Gastrocnemius medialis (tissue), 4 donors: ENCODE data around the gene CCDC188. TPM values are rescaled to one million over a fixed set of nuclear protein-coding genes. Genes with fewer than 3 reads are reported as not detected.
A peak's percentile ranks its signal among the peaks of the same experiment; 100 is the strongest.

Experiments used
- ATAC-seq, 2 donors: fragments of 150-250 bp; one replicate each; pipeline ENCODE4 v1.9.1; 2016
- DNase-seq, 2 donors: peaks; one replicate each; pipeline ENCODE4 v3.0.0-alpha.2; 2019
- H3K27ac ChIP-seq, 4 donors: fragments of 200-600 bp; sonication (generic); 1 replicate in 1 of 4; 2 replicates in 3 of 4; pipeline ENCODE4 v1.5.1; 2016 to 2018; ENCODE audit warnings: mild to moderate bottlenecking in 2 of 4, moderate library complexity in 1 of 4
- H3K27me3 ChIP-seq, 3 donors: fragments of 200-600 bp; sonication (generic) in 2 of 3; 1 replicate in 1 of 3; 2 replicates in 2 of 3; pipeline versions ENCODE4 v1.5.1 to v1.6.0; 2016 to 2019; ENCODE audit warnings: mild to moderate bottlenecking in 1 of 3, moderate library complexity in 1 of 3
- H3K36me3 ChIP-seq, 2 donors: fragments of 200-600 bp; sonication (generic) in 1 of 2; one replicate each; pipeline ENCODE4 v1.5.1; 2017 to 2018
- H3K4me1 ChIP-seq, 2 donors: fragments of 200-600 bp; sonication (generic) in 1 of 2; one replicate each; pipeline ENCODE4 v1.5.1; 2016 to 2017; ENCODE audit warnings: mild to moderate bottlenecking in 2 of 2
- H3K4me3 ChIP-seq, 4 donors: fragments of 200-600 bp; sonication (generic) in 3 of 4; 1 replicate in 1 of 4; 2 replicates in 3 of 4; pipeline ENCODE4 v1.5.1; 2016 to 2019; ENCODE audit warnings: mild to moderate bottlenecking in 2 of 4
- H3K9me3 ChIP-seq, 3 donors: fragments of 200-600 bp; sonication (generic) in 2 of 3; 1 replicate in 1 of 3; 2 replicates in 2 of 3; pipeline ENCODE4 v1.5.1; 2016 to 2019
- POLR2A ChIP-seq, 2 donors: fragments of 450-650 bp; IDR thresholded peaks; one replicate each; pipeline ENCODE4 v1.6.1; 2017; ENCODE audit warnings: antibody characterized with exemption in 2 of 2, mild to moderate bottlenecking in 2 of 2, moderate library complexity in 2 of 2
- in situ Hi-C, 4 donors: fragments of 200-750 bp; cut with MboI; loops; one replicate each; pipeline versions ENCODE4 v1.15.0 to v1.8.0; 2017; ENCODE audit warnings: low sequenced_read_pairs in 4 of 4
- intact Hi-C: fragments of 100-400 bp; cut with DNase I; formaldehyde crosslinking; loops from one replicate; pipeline ENCODE4 v1.15.1; 2023; ENCODE audit warnings: low total_unique reads
- total RNA-seq, 4 donors: library from RNA; depleted of rRNA; stranded (reverse); fragments of >200 nt; gene quantifications; one replicate each; pipeline versions ENCODE4 v1.1.0 to v1.2.3, GENCODE V29; 2016
- TF ChIP-seq, protein P1 (sequence below), 5 experiments: fragments of 450-650 bp in 3 of 5; fragments of 200-600 bp in 2 of 5; sonication (generic) in 2 of 5; IDR thresholded peaks in 4 of 5; conservative IDR thresholded peaks in 1 of 5; 1 replicate in 4 of 5; 2 replicates in 1 of 5; pipeline ENCODE4 v1.5.1; 2016 to 2019; ENCODE audit warnings: antibody characterized with exemption in 5 of 5, mild to moderate bottlenecking in 3 of 5, moderate library complexity in 3 of 5

CCDC188 gene
- total RNA-seq, 4 donors from 2014 or later, result 0.82 to 3.5 TPM; not detected in 2

- intact Hi-C loops (no loop called here), in situ Hi-C loops (no loop called here)
- H3K4me1 ChIP-seq, result peaks cover 27 to 30% of the 10 kb centered on the region in 2 donors
- ATAC-seq (no peak), DNase-seq (no peak)
- H3K4me3 ChIP-seq, result no peak overlapping the region
- no peak overlapping the region for H3K27ac ChIP-seq
- TF ChIP-seq, protein P1, sequence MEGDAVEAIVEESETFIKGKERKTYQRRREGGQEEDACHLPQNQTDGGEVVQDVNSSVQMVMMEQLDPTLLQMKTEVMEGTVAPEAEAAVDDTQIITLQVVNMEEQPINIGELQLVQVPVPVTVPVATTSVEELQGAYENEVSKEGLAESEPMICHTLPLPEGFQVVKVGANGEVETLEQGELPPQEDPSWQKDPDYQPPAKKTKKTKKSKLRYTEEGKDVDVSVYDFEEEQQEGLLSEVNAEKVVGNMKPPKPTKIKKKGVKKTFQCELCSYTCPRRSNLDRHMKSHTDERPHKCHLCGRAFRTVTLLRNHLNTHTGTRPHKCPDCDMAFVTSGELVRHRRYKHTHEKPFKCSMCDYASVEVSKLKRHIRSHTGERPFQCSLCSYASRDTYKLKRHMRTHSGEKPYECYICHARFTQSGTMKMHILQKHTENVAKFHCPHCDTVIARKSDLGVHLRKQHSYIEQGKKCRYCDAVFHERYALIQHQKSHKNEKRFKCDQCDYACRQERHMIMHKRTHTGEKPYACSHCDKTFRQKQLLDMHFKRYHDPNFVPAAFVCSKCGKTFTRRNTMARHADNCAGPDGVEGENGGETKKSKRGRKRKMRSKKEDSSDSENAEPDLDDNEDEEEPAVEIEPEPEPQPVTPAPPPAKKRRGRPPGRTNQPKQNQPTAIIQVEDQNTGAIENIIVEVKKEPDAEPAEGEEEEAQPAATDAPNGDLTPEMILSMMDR (IDR thresholded peaks at IDR 0.05 in 4 of 5, conservative IDR thresholded peaks at IDR 0.05 in 1 of 5), result no peak
- TF ChIP-seq POLR2A (IDR thresholded peaks at IDR 0.05), result no peak
- H3K9me3 ChIP-seq, result no peaks in the 10 kb centered on the region
- peaks cover 0 to 9% of the 10 kb centered on the region in 2 donors for H3K36me3 ChIP-seq
- H3K27me3 ChIP-seq, result no peaks in the 10 kb centered on the region
Observed at GRCh38 chr22:20140521-20140964, 10.3 kb downstream of the CCDC188 start.

DNA sequence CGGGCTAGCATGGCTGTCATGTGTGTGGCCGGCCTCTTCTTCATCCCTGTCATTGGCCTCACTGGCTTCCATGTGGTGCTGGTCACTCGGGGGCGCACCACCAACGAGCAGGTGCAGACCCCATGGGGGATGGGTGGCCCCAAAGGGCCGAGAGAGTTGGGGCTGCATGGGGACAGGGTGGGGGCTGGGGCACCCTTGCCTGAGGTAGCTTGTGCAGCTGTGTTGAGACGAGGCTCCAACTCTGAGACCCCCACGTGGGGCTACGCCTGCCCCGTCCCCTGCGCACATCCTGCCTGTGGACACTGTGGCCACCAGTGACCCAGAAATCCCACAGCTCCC lies 10.8 kb downstream of the CCDC188 start:
- H3K4me3 ChIP-seq, result no peak overlapping the region
- intact Hi-C loops (no loop called here), in situ Hi-C loops (no loop called here)
- H3K4me1 ChIP-seq, result peaks cover 31 to 35% of the 10 kb centered on the region in 2 donors
- H3K27me3 ChIP-seq, result no peaks in the 10 kb centered on the region
- ATAC-seq (no peak), DNase-seq (no peak)
- no peak overlapping the region for H3K27ac ChIP-seq
- H3K36me3 ChIP-seq, result peaks cover 0 to 9% of the 10 kb centered on the region in 2 donors
- H3K9me3 ChIP-seq, result no peaks in the 10 kb centered on the region
- TF ChIP-seq, protein P1 (IDR thresholded peaks at IDR 0.05 in 4 of 5, conservative IDR thresholded peaks at IDR 0.05 in 1 of 5), result no peak
- no peak for TF ChIP-seq POLR2A (IDR thresholded peaks at IDR 0.05)

DNA sequence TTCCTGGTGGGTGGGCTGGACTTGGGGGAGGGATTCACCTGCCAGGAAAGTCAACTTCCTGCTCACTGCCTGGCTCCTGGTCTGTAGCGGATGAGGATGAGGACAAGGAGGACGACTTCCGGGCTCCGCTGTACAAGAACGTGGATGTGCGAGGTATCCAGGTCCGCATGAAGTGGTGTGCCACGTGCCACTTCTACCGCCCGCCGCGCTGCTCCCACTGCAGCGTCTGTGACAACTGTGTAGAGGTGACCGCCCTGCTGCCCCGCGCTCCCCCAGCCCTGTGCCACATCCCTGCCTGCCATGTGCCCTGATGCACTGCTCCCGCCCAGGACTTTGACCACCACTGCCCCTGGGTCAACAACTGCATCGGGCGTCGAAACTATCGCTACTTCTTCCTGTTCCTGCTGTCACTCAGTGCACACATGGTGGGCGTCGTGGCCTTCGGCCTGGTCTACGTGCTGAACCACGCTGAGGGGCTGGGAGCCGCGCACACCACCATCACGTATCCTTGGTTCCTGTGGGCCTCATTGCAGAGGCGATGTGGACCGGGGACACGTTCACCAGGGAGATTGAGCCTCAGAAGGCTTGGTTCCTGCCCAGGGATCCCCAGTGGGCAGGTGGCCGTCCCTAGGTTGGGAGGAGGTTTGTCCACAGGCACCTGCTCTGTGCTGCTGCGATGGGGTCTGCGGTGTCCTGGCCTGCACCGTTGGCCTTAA lies 11.3 kb downstream of the CCDC188 start:
- H3K27me3 ChIP-seq, result no peaks in the 10 kb centered on the region
- no peak overlapping the region for H3K4me3 ChIP-seq
- H3K27ac ChIP-seq, result no peak overlapping the region
- DNase-seq (no peak), ATAC-seq (no peak)
- no peak for TF ChIP-seq POLR2A (IDR thresholded peaks at IDR 0.05)
- TF ChIP-seq, protein P1 (IDR thresholded peaks at IDR 0.05 in 4 of 5, conservative IDR thresholded peaks at IDR 0.05 in 1 of 5), result no peak
- no peaks in the 10 kb centered on the region for H3K9me3 ChIP-seq
- intact Hi-C loops (no loop called here), in situ Hi-C loops (no loop called here)
- H3K4me1 ChIP-seq, result peaks cover 32 to 40% of the 10 kb centered on the region in 2 donors
- H3K36me3 ChIP-seq, result peaks cover 0 to 9% of the 10 kb centered on the region in 2 donors

GRCh38 chr22:20138868-20139267 lies 12.0 kb downstream of the CCDC188 start:
- H3K36me3 ChIP-seq, result peaks cover 0 to 9% of the 10 kb centered on the region in 2 donors
- peaks cover 34 to 47% of the 10 kb centered on the region in 2 donors for H3K4me1 ChIP-seq
- DNase-seq (no peak), ATAC-seq (no peak)
- TF ChIP-seq POLR2A (IDR thresholded peaks at IDR 0.05), result no peak
- TF ChIP-seq, protein P1 (IDR thresholded peaks at IDR 0.05 in 4 of 5, conservative IDR thresholded peaks at IDR 0.05 in 1 of 5), result no peak
- in situ Hi-C loops (no loop called here), intact Hi-C loops (no loop called here)
- H3K27me3 ChIP-seq, result no peaks in the 10 kb centered on the region
- no peak overlapping the region for H3K4me3 ChIP-seq
- H3K9me3 ChIP-seq, result no peaks in the 10 kb centered on the region
- peak overlapping the region in 1 of 4 donors; percentile 62 for H3K27ac ChIP-seq

DNA sequence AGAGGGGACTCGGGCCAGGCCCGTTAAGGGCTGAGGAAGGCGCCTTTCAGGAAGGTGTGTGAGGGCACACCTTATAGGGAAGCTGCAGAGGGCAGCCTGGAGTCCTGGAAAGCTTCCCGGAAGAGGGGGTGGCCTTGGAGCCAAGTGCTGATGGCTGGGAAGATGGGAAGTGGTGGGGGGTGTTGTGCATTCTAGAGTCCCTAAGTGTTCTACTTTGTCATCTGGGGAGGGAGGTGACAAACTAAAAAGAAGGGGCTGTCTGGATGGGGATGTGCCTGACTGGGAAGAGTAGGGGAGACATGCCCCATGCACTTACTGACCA lies 12.5 kb downstream of the CCDC188 start:
- Histone ChIP-seq H3K27ac (peak overlapping the region; percentile 10 to 62 (median 46)), H3K9me3 (no peaks in the 10 kb centered on the region), H3K4me1 (peaks cover 38 to 52% of the 10 kb centered on the region in 2 donors), H3K4me3 (no peak overlapping the region), H3K27me3 (no peaks in the 10 kb centered on the region), H3K36me3 (peaks cover 0 to 9% of the 10 kb centered on the region in 2 donors)
- intact Hi-C loops (no loop called here), in situ Hi-C loops (no loop called here)
- DNase-seq (no peak), ATAC-seq (no peak)
- TF ChIP-seq POLR2A (IDR thresholded peaks at IDR 0.05), result no peak
- TF ChIP-seq, protein P1 (IDR thresholded peaks at IDR 0.05 in 4 of 5, conservative IDR thresholded peaks at IDR 0.05 in 1 of 5), result no peak
